Activated CD4-positive, alpha-beta memory T cell treated with anti-CD3 and anti-CD28 coated beads for 36 hours (primary cell): Measurements from ENCODE around the gene SMPD3. TPM values are rescaled to one million over a fixed set of nuclear protein-coding genes. Genes with fewer than 3 reads are reported as not detected.

Experiments
- CTCF ChIA-PET: fragments of 350-600 bp; sonication (Branson Sonifier 250); formaldehyde crosslinking; loops from one replicate; lab custom pipeline; 2021; ENCODE audit warnings: antibody characterized with exemption, inconsistent platforms; lab: Charles Lee
- POLR2A ChIA-PET: fragments of 350-600 bp; sonication (Branson Sonifier 250); formaldehyde crosslinking; loops from one replicate; lab custom pipeline; 2021; ENCODE audit warnings: antibody characterized with exemption; lab: Charles Lee
- DNase-seq: peaks from one replicate; pipeline ENCODE4 v3.0.0-alpha.2; 2020
- H3K27ac Mint-ChIP-seq: one replicate; pipeline ENCODE4 v1.8.0; 2021; ENCODE audit warnings: mixed read lengths
- H3K27me3 Mint-ChIP-seq: one replicate; pipeline ENCODE4 v1.8.0; 2021; ENCODE audit warnings: mixed read lengths
- H3K36me3 Mint-ChIP-seq: one replicate; pipeline ENCODE4 v1.8.0; 2021; ENCODE audit warnings: mixed read lengths
- H3K4me1 Mint-ChIP-seq: one replicate; pipeline ENCODE4 v1.8.0; 2021; ENCODE audit warnings: low read depth, mixed read lengths
- H3K4me3 Mint-ChIP-seq: one replicate; pipeline ENCODE4 v1.8.0; 2021; ENCODE audit warnings: mild to moderate bottlenecking, mixed read lengths
- H3K9me3 Mint-ChIP-seq: one replicate; pipeline ENCODE4 v1.8.0; 2021; ENCODE audit warnings: mixed read lengths
- intact Hi-C: fragments of 100-400 bp; cut with micrococcal nuclease; formaldehyde crosslinking; loops from one replicate; pipeline ENCODE4 v1.15.1; 2023
- total RNA-seq, 2 experiments: library from RNA; stranded (reverse); gene quantifications; one replicate each; pipeline ENCODE4 v1.2.3, GENCODE V29; 2021

Gene SMPD3
- total RNA-seq, 2 experiments from 2014 or later: 0.07 to 0.12 TPM

- CTCF ChIA-PET: no interaction called here
- no peaks in the 10 kb centered on the region for H3K4me1 Mint-ChIP-seq
- POLR2A ChIA-PET: no interaction called here
- H3K9me3 Mint-ChIP-seq: no peaks in the 10 kb centered on the region
- DNase-seq: no peak
- no peaks in the 10 kb centered on the region for H3K27me3 Mint-ChIP-seq
- no peak overlapping the region for H3K4me3 Mint-ChIP-seq
- intact Hi-C loops: no loop called here
- H3K27ac Mint-ChIP-seq: no peak overlapping the region
- H3K36me3 Mint-ChIP-seq: peaks cover 50% of the 10 kb centered on the region
Measured at GRCh38 chr16:68345958-68346635, 102.2 kb downstream of the SMPD3 start.

- intact Hi-C loops: no loop called here
- no peak for DNase-seq
- Mint-ChIP-seq H3K9me3 (no peaks in the 10 kb centered on the region), H3K27ac (no peak overlapping the region), H3K4me1 (no peaks in the 10 kb centered on the region), H3K4me3 (no peak overlapping the region), H3K36me3 (peaks cover 55% of the 10 kb centered on the region), H3K27me3 (no peaks in the 10 kb centered on the region)
- ChIA-PET POLR2A (no interaction called here), CTCF (no interaction called here)
Measured at GRCh38 chr16:68345351-68345810, 102.9 kb downstream of the SMPD3 start.

GRCh38 chr16:68344252-68344651 is 104.1 kb downstream of the SMPD3 start:
- ChIA-PET CTCF (interaction anchor here (0.5 to 1.0 kb wide), 3 partner anchors 65 to 83 kb away, joined by 3 read pairs; no protein-coding TSS in a partner anchor), POLR2A (interaction anchor here (1.1 kb wide), 1 partner anchor 80 kb away, joined by 3 read pairs; no protein-coding TSS in a partner anchor)
- H3K9me3 Mint-ChIP-seq: no peaks in the 10 kb centered on the region
- H3K4me3 Mint-ChIP-seq: no peak overlapping the region
- H3K36me3 Mint-ChIP-seq: peaks cover 58% of the 10 kb centered on the region
- H3K4me1 Mint-ChIP-seq: no peaks in the 10 kb centered on the region
- intact Hi-C loops: no loop called here
- DNase-seq: no peak
- H3K27ac Mint-ChIP-seq: no peak overlapping the region
- H3K27me3 Mint-ChIP-seq: no peaks in the 10 kb centered on the region

- DNase-seq: no peak
- ChIA-PET POLR2A (no interaction called here), CTCF (no interaction called here)
- Mint-ChIP-seq H3K36me3 (peaks cover 58% of the 10 kb centered on the region), H3K4me1 (no peaks in the 10 kb centered on the region), H3K27me3 (no peaks in the 10 kb centered on the region), H3K9me3 (no peaks in the 10 kb centered on the region), H3K4me3 (no peak overlapping the region), H3K27ac (no peak overlapping the region)
- intact Hi-C loops: no loop called here
Measured at GRCh38 chr16:68343137-68343536, 105.2 kb downstream of the SMPD3 start.

GRCh38 chr16:68342620-68343019 is 105.7 kb downstream of the SMPD3 start:
- CTCF ChIA-PET: interaction anchor here (1.5 kb wide), 2 partner anchors 18 to 79 kb away, joined by 3 read pairs; partner anchors contain the start of gene SLC7A6
- Mint-ChIP-seq H3K36me3 (peaks cover 59% of the 10 kb centered on the region), H3K27me3 (no peaks in the 10 kb centered on the region), H3K4me3 (no peak overlapping the region), H3K27ac (no peak overlapping the region), H3K9me3 (no peaks in the 10 kb centered on the region), H3K4me1 (no peaks in the 10 kb centered on the region)
- no peak for DNase-seq
- intact Hi-C loops: no loop called here
- POLR2A ChIA-PET: no interaction called here

- intact Hi-C loops: no loop called here
- Mint-ChIP-seq H3K4me1 (no peaks in the 10 kb centered on the region), H3K36me3 (peaks cover 50% of the 10 kb centered on the region), H3K27me3 (no peaks in the 10 kb centered on the region), H3K4me3 (no peak overlapping the region), H3K27ac (no peak overlapping the region), H3K9me3 (no peaks in the 10 kb centered on the region)
- no peak for DNase-seq
- ChIA-PET POLR2A (no interaction called here), CTCF (interaction anchor here (0.7 to 3.6 kb wide), 3 partner anchors 10 to 142 kb away, joined by 3 to 32 read pairs (median 8); partner anchors contain the start of gene SLC7A6)
Measured at GRCh38 chr16:68339214-68339613, 109.1 kb downstream of the SMPD3 start.

GRCh38 chr16:68338326-68339119 is 109.8 kb downstream of the SMPD3 start:
- peaks cover 53% of the 10 kb centered on the region for H3K36me3 Mint-ChIP-seq
- H3K27ac Mint-ChIP-seq: no peak overlapping the region
- intact Hi-C loops: no loop called here
- H3K4me3 Mint-ChIP-seq: no peak overlapping the region
- H3K4me1 Mint-ChIP-seq: no peaks in the 10 kb centered on the region
- no peak for DNase-seq
- CTCF ChIA-PET: interaction anchor here (1.0 to 3.6 kb wide), 3 partner anchors 10 to 76 kb away, joined by 3 to 32 read pairs (median 8); partner anchors contain the start of gene SLC7A6
- no peaks in the 10 kb centered on the region for H3K27me3 Mint-ChIP-seq
- no peaks in the 10 kb centered on the region for H3K9me3 Mint-ChIP-seq
- POLR2A ChIA-PET: no interaction called here

GRCh38 chr16:68335175-68335574 is 113.1 kb downstream of the SMPD3 start:
- no peak overlapping the region for H3K4me3 Mint-ChIP-seq
- peaks cover 50% of the 10 kb centered on the region for H3K36me3 Mint-ChIP-seq
- no peak overlapping the region for H3K27ac Mint-ChIP-seq
- intact Hi-C loops: no loop called here
- CTCF ChIA-PET: interaction anchor here (0.7 to 20.2 kb wide), 3 partner anchors 33 to 75 kb away, joined by 3 to 571 read pairs (median 4); partner anchors contain the start of gene SLC7A6
- no peaks in the 10 kb centered on the region for H3K27me3 Mint-ChIP-seq
- peaks cover 11% of the 10 kb centered on the region for H3K4me1 Mint-ChIP-seq
- no peaks in the 10 kb centered on the region for H3K9me3 Mint-ChIP-seq
- no peak for DNase-seq
- POLR2A ChIA-PET: interaction anchor here (0.6 kb wide), 1 partner anchor 349 kb away, joined by 3 read pairs; no protein-coding TSS in a partner anchor

- CTCF ChIA-PET: interaction anchor here (0.7 to 20.2 kb wide), 2 partner anchors 16 to 72 kb away, joined by 3 to 571 read pairs; partner anchors contain the start of gene SLC7A6
- peaks cover 17% of the 10 kb centered on the region for H3K4me1 Mint-ChIP-seq
- H3K27ac Mint-ChIP-seq: peak overlapping the region; percentile 50
- H3K27me3 Mint-ChIP-seq: no peaks in the 10 kb centered on the region
- no peak overlapping the region for H3K4me3 Mint-ChIP-seq
- POLR2A ChIA-PET: interaction anchor here (0.6 to 1.3 kb wide), 2 partner anchors 68 to 86 kb away, joined by 4 read pairs; partner anchors contain the start of gene SLC7A6
- intact Hi-C loops: no loop called here
- DNase-seq: no peak
- peaks cover 32% of the 10 kb centered on the region for H3K36me3 Mint-ChIP-seq
- H3K9me3 Mint-ChIP-seq: no peaks in the 10 kb centered on the region
Measured at GRCh38 chr16:68332411-68333121, 115.7 kb downstream of the SMPD3 start.

- intact Hi-C loops: no loop called here
- Mint-ChIP-seq H3K36me3 (peaks cover 28% of the 10 kb centered on the region), H3K27me3 (no peaks in the 10 kb centered on the region), H3K9me3 (no peaks in the 10 kb centered on the region), H3K4me1 (peaks cover 19% of the 10 kb centered on the region), H3K4me3 (no peak overlapping the region), H3K27ac (peak overlapping the region; percentile 50)
- ChIA-PET CTCF (interaction anchor here (0.7 to 20.2 kb wide), 2 partner anchors 16 to 72 kb away, joined by 3 to 571 read pairs; partner anchors contain the start of gene SLC7A6), POLR2A (interaction anchor here (1.3 kb wide), 1 partner anchor 68 kb away, joined by 4 read pairs; the partner anchor contains the start of gene SLC7A6)
- no peak for DNase-seq
Measured at GRCh38 chr16:68331879-68332410, 116.4 kb downstream of the SMPD3 start.

- intact Hi-C loops: loop anchor here (1.0 kb wide), 1 partner anchor 68 kb away; no protein-coding TSS in a partner anchor
- peaks cover 27% of the 10 kb centered on the region for H3K36me3 Mint-ChIP-seq
- no peaks in the 10 kb centered on the region for H3K27me3 Mint-ChIP-seq
- DNase-seq: no peak
- CTCF ChIA-PET: interaction anchor here (0.6 to 20.2 kb wide), 28 partner anchors 9 to 1466 kb away, joined by 3 to 571 read pairs (median 4); partner anchors contain the start of genes DDX28, DUS2, PLA2G15 and PRMT7
- POLR2A ChIA-PET: interaction anchor here (1.3 to 3.1 kb wide), 3 partner anchors 18 to 68 kb away, joined by 3 to 19 read pairs (median 5); partner anchors contain the start of genes PRMT7, SLC7A6 and SLC7A6OS
- no peaks in the 10 kb centered on the region for H3K9me3 Mint-ChIP-seq
- no peak overlapping the region for H3K4me3 Mint-ChIP-seq
- peaks cover 19% of the 10 kb centered on the region for H3K4me1 Mint-ChIP-seq
- no peak overlapping the region for H3K27ac Mint-ChIP-seq
Measured at GRCh38 chr16:68328860-68329390, 119.4 kb downstream of the SMPD3 start.
